H4 (cell line): ENCODE measurements around the gene SACM1L. TPM values are rescaled to one million over a fixed set of nuclear protein-coding genes. Genes with fewer than 3 reads are reported as not detected.
"Not testable (repeated sequence)": the region's sequence is repeated elsewhere in the genome, so short reads cannot be mapped to it uniquely, and the experiment has no call there.

Experiments
- DNase-seq: peaks from one replicate; pipeline ENCODE4 v3.0.0-alpha.2; 2015; ENCODE audit warnings: low spot score
- total RNA-seq: library from RNA; depleted of rRNA; stranded (reverse); fragments of >200 nt; shearing (Covaris generic); gene quantifications from 2 replicates; pipeline ENCODE4 v1.2.3, GENCODE V29; 2014

SACM1L gene
- total RNA-seq, 1 experiment from 2014 or later = 16.3 TPM

- no peak for DNase-seq
These were observed 4.8 kb downstream of the SACM1L start for GRCh38 chr3:45693941-45694521.

DNA sequence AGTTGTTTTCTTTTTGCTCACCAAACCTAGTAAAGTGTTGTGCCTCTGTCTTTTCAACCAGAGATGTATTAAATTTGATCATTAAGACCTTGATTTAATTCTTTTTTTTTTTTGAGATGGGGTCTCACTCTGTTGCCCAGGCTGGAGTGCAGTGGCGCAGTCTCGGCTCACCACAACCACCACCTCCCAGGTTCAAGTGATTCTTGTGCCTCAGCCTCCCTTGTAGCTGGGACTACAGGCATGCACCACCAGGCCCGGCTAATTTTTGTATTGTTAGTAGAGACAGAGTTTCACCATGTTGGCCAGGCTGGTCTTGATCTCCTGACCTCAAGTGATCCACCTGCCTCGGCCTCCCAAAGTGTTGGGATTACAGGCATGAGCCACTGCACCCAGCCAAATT is 6.0 kb downstream of the SACM1L start:
- not testable (repeated sequence) for DNase-seq

DNA sequence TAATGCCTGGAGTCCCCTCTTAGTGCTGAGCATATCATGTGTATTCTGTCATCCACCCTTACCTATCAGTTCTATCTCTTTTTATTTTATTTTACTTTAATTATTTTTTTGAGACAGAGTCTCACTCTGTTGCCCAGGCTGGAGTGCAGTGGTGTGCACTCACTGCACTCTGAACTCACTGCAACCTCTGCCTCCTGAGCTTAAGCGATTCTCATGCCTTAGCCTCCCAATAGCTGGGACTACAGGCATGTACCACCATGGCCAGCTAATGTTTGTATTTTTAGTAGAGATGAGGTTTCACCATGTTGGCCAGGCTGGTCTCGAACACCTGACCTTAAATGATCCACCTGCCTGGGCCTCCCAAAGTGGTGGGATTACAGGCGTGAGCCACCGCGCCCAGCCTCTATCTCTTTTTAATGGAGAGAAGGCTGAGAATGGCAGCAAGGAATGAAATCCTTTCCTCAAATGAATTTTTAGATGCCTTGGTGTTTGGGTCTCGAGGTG is 11.4 kb downstream of the SACM1L start:
- no peak for DNase-seq

- DNase-seq = no peak
These were observed 12.1 kb downstream of the SACM1L start for GRCh38 chr3:45701172-45701867.

DNA sequence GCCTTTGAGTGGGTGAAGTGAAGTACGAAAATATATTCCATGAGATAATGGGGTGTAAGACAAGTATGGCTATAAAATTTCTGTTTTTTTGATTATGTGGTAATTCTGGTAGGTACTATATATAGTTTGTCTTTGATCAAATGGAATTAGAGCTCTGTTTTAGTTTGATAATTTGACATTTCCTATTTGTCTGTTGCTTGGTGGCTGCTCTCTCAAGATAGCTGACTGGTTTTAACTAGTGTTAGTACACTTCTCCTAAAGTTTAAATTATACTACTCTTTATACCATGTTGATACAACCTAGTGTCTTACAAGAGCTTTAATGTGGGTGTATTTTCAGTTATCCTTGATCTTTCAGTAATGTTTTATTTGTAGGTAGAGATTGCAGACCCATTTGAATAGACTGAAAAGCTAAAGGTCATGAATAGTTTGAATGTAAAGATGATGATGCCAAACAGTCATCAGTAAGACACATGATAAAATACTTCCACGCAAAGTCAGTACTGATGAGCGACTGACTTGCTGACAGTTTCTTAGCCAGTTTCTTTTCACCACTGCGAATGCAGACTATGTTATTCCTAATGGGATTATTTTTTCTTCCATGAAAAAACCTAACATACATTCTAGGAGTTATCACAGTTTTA is 15.2 kb downstream of the SACM1L start:
- DNase-seq = no peak

- DNase-seq = no peak
These were observed 16.9 kb downstream of the SACM1L start for GRCh38 chr3:45705839-45706808.

GRCh38 chr3:45711931-45712330 is 22.7 kb downstream of the SACM1L start:
- DNase-seq = no peak

DNA sequence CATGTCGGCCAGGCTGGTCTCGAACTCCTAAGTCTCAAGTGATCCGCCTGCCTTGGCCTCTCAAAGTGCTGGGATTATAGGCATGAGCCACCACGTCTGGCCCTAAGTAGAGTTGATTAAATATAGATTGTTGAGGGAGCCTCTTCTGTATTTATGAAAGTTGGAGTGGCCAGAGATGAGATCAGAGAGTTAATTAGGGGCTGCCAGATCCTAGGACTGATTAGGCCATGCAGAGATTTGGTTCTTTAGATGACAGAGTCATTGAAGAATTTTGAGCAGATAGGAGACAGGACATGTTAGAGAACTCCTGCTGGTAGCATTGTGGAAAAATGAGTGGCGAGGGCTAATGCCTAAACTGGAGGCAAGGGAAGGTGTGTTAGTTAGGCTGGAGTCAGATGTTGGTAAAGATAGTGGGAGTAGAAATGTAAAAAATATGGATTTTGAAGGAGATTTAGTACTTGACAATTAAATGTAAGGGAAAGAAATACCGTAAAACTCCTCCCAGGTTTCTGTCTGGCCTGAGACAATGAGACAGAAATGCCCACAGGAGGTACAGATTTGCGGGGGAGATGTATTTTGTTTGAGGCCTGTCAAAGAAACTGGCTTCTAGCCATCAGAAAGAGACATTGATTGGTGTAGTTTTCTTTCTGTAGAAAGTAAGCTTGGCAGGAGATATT is 23.4 kb downstream of the SACM1L start:
- DNase-seq = no peak

GRCh38 chr3:45715945-45716344 is 26.7 kb downstream of the SACM1L start:
- no peak for DNase-seq

DNA sequence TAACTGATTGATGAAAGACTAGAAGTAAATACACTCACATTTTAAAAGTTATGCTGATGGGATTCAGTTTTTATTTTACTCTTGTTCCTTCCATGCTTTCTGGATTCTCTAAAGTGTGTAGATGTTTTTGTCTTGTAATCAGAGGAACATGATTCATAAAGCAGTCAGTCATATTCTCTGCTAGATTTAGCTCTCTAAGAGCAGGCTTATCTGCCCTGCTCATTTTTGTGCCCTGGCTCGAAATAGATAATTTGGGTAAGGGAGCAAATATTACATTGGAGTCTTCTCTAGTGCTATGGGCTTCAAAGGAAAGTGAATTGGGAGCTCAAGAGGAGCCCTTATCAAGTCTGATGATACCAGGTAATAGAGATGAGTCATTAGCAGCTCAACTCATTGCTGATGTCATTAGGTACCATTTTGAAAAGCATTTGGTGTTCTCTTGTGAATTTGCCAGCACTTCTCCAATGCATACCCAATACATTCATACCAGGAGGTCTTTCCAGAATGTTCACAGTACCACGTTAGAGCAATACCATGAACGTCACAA is 27.7 kb downstream of the SACM1L start:
- no peak for DNase-seq

- DNase-seq = no peak
These were observed 30.7 kb downstream of the SACM1L start for GRCh38 chr3:45719655-45720487.

DNA sequence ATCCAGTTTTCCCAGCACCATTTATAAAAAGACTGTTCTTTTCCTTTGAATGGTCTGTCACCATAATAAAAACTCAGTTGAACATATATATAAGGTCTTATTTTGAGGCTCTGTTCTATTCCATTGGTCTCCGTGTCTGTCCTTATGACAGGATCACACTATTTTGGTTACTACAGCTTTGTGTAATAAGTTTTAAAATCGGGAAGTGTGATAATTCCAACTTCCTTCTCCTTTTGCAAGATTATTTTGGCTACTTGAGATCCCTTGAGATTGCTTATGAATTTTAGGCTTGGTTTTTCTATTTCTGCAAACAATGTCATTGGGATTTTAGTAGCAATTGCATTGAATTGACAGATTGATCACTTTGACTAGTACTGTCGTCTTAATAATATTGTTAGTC is 35.7 kb downstream of the SACM1L start:
- no peak for DNase-seq

DNA sequence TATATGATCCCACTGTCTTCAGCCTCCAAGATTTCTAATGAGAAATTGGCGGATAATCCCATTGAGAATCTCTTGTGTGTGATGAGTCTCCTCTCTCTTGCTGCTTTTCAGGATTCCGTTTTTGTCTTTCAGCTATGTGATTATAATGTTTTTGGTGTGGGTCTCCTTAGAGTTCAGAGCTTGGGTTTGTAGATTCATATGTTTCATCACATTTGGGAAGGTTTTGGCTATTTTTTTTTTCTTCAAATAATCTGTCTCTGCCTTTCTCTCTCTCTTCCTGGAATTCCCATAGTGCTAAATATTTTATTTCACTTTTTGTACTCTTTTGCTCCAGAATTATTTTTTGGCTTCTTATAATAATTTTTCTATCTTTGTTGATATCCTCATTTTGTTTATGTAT is 40.4 kb downstream of the SACM1L start:
- no peak for DNase-seq

DNA sequence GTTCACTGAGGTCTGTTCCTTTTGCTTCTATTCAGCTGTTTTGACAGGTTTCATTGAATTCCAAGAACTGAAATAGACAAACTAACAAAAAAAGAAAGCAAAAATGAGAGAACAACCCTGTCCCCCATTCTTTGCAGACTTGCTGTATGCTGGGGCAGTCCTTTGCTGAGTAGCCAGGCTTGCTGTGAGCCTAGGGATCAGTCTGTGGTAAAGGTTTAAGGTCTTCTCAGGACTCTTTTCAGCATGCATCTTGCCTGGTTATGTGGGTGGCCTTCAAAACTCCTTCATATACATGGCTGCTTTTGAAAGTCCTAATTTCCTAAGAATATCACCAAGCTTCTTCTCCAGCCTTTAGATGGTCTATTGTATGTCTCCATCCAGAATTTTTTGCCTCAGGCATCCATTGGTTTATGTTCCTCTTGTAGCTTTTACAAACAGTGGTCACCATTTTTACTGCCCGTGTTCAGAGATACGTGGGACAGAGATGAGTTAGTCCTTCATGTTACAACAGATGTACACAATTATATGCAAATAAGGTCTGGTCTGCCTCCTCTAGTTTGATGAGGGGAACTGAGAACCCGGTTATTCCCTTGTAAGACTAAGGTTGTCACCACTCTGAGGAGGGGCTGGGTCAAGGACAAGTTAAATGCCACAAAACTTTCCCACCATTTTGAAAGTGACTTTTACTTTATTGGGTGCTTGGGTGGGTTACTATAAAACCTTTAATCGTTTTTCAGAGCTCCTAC is 41.4 kb downstream of the SACM1L start:
- no peak for DNase-seq

DNA sequence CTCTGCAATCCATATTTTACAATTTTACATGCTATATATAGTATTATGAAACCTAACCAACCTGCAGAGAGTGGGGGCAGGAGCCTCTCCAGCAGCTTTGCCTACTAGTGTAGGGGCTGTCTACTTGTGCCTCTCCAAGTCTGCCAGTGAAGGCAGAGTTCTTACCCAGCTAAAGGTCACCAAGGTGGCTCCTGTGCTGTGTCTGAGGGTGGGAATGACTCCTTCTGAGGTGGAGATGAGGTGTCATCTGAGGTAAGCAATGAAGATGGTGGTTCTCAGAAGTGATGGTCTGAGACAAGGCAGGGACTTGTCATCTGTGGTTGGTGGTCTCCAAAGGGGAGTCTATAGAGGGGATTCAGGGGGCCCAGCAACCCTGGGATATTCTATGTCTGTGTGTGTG is 47.5 kb downstream of the SACM1L start:
- DNase-seq = no peak

GRCh38 chr3:45737234-45737633 is 48.0 kb downstream of the SACM1L start:
- DNase-seq = no peak

DNA sequence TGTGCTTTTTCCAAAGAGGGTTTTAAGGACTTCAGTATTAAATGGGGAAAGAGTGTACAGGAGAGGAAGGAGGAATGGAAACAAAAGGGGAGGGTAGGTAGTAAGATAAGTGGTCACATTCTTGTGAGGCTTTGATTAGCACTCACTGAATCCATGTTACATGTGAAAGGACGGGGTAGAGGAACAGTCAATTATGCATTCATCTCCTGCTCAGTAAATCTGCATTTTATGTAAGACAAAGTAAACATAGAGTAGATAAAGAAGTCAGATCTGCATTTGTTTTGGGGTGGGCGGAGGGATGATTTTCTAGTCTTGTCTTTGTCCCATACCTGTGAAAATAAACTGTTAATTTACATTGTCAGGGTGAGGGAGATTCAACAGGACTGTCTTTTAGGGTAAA is 50.8 kb downstream of the SACM1L start:
- DNase-seq = no peak

DNA sequence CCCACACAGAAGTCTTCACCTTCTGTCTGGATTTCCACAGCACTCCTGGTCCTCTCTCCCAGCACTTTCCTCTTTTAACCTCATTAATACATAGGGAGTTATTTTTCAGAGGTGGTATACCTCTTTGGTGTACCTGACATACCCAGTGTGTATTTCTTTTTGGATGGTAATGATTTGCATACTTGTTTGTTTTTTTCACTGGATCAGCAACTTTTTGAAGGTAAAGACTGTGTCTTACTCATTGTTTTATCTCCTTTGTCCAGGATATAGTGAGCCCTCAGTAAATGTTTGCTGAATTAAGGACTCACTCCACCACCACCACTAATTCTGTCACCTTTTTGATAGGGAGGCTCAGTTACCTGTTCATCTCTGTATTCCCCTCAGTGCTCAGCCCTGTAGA is 52.1 kb downstream of the SACM1L start:
- no peak for DNase-seq

DNA sequence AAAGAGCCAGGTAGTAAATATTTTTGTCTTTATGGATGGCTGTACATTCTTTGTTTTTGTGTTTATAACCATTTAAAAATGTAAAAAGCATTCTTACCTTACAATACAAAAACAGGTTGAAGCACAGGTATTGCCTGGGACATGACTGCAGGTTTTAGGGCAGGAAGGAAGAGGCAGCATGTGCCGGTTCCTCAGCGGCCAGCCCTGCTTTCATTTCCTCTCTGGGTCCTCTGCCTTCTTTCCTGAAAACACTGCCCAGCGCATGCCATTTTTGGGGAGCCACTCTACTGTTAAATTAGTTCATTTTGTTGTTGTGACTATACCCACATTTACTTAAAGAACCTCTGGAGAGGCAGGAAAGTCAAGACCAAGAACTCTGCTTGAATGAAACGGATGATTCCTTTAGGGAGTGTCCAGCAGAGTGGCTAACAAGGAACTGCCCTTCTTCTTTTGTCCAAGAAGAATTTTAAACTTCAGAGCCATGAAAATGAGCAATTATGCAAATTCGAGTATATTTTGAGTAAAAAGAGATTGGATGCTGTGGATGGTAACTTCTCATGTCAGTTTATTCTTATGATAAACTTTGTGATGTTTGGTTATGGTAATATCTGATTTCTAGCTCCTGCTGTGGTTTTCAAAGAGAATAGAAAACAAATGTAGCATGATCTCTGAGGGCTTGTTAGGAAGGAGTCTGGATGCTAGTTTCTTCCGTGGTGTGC is 52.7 kb downstream of the SACM1L start:
- no peak for DNase-seq
